Measurements from ENCODE around the gene CRYBG1. TPM values are rescaled to one million over a fixed set of nuclear protein-coding genes. Genes with fewer than 3 reads are reported as not detected.
A peak's percentile ranks its signal among the peaks of the same experiment; 100 is the strongest.

The CRYBG1 gene
- total and polyA plus RNA-seq, 2 of the 13 experiments (the other 11 are each of a cell fraction or from before 2014, with no cell fraction given) = 10.1 to 21.9 TPM

DNA sequence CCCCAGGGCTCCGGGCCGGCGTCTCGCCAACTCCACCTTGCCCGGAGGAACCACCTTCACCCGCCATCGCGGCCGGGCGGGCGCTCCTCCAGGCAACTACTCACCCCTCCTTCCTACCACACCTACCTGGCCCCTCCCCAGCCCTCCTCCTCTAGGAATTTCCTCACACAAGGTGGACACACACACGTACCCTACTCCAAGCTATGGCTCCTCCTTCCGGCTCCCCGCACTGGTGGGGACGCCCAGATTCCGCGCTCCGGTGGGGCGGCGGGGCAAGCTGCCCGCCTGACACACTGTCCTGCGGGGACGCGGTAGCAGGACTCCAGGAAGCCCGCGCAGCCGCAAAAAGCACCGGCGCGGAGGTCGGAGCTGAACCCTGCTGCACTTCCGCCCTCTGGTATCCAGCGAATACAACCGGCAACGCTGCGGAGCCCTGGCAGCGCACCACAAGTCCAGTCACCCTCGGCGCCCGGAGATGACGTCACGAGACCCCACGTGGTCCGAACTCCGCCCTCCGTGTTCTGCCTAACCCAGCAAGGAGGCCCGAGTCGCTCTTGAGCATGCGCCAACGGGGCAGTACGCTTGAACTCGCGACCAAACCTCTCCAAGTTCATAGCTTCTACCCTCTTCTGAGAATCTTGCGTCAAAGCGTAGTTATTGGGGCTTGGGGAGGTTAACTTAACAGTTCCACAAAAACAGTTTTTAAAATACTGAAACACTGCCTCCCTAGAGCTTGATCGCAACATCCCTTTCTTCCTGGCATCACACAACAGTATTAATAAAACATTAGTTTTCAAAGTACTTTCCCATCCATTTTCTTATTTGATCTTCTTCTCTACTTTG, 35.0 kb upstream of the CRYBG1 start, which contains the start of gene ATG5 (continued):
- no peak for TF ChIP-seq MLX (CRISPR knock-in tag; IDR thresholded peaks at IDR 0.05)
- TF ChIP-seq ZNF331 (CRISPR knock-in tag; IDR thresholded peaks at IDR 0.05) = peak; percentile 97
- peak; percentile 68; the same call in 1 of the 2 replicates for TF ChIP-seq ZNF792 (CRISPR knock-in tag; IDR thresholded peaks at IDR 0.05)
- peak; percentile 83 for TF ChIP-seq CBFB (CRISPR knock-in tag; IDR thresholded peaks at IDR 0.05)
- TF ChIP-seq CSRNP1 (CRISPR knock-in tag; IDR thresholded peaks at IDR 0.05) = peak; percentile 70; the same call in 1 of the 2 replicates
- TF ChIP-seq, protein P1, sequence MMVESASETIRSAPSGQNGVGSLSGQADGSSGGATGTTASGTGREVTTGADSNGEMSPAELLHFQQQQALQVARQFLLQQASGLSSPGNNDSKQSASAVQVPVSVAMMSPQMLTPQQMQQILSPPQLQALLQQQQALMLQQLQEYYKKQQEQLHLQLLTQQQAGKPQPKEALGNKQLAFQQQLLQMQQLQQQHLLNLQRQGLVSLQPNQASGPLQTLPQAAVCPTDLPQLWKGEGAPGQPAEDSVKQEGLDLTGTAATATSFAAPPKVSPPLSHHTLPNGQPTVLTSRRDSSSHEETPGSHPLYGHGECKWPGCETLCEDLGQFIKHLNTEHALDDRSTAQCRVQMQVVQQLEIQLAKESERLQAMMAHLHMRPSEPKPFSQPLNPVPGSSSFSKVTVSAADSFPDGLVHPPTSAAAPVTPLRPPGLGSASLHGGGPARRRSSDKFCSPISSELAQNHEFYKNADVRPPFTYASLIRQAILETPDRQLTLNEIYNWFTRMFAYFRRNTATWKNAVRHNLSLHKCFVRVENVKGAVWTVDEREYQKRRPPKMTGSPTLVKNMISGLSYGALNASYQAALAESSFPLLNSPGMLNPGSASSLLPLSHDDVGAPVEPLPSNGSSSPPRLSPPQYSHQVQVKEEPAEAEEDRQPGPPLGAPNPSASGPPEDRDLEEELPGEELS (CRISPR knock-in tag; IDR thresholded peaks at IDR 0.05) = peak; percentile 61
- TF ChIP-seq ZNF468 (CRISPR knock-in tag; IDR thresholded peaks at IDR 0.05) = no peak
- peak in 1 of 2 experiments; percentile 50; a peak in 2 of 4 replicates for TF ChIP-seq EP300 (IDR thresholded peaks at IDR 0.05; ENCODE audit: low read depth in 2 of 2, low read length in 2 of 2)
- TF ChIP-seq EP300 (CRISPR knock-in tag; IDR thresholded peaks at IDR 0.05; ENCODE audit: borderline replicate concordance) = 0 out of 2 replicates have a peak, but pooled peaks have one; percentile 17
- TF ChIP-seq, protein P2, sequence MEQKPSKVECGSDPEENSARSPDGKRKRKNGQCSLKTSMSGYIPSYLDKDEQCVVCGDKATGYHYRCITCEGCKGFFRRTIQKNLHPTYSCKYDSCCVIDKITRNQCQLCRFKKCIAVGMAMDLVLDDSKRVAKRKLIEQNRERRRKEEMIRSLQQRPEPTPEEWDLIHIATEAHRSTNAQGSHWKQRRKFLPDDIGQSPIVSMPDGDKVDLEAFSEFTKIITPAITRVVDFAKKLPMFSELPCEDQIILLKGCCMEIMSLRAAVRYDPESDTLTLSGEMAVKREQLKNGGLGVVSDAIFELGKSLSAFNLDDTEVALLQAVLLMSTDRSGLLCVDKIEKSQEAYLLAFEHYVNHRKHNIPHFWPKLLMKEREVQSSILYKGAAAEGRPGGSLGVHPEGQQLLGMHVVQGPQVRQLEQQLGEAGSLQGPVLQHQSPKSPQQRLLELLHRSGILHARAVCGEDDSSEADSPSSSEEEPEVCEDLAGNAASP (CRISPR knock-in tag; IDR thresholded peaks at IDR 0.05; ENCODE audit: borderline replicate concordance) = no peak; the same call in none of the 2 replicates
- TF ChIP-seq ZNF558 (CRISPR knock-in tag; IDR thresholded peaks at IDR 0.05; ENCODE audit: borderline replicate concordance) = peak; percentile 54; the same call in 1 of the 2 replicates
- no peak for TF ChIP-seq PHF5A (CRISPR knock-in tag; IDR thresholded peaks at IDR 0.05; ENCODE audit: low read depth, unreplicated experiment)
- no peak for TF ChIP-seq ZNF672 (CRISPR knock-in tag; IDR thresholded peaks at IDR 0.05)
- TF ChIP-seq PBX2 (CRISPR knock-in tag; IDR thresholded peaks at IDR 0.05) = no peak
- TF ChIP-seq TOPORS (CRISPR knock-in tag; IDR thresholded peaks at IDR 0.05) = peak; percentile 60; the same call in 1 of the 2 replicates
- TF ChIP-seq ZNF747 (CRISPR knock-in tag; IDR thresholded peaks at IDR 0.05; ENCODE audit: borderline replicate concordance) = peak; percentile 42; the same call in 1 of the 2 replicates
- TF ChIP-seq E2F1 (CRISPR knock-in tag; IDR thresholded peaks at IDR 0.05) = peak; percentile 85; the same call in 1 of the 2 replicates
- TF ChIP-seq ARID3A (IDR thresholded peaks at IDR 0.05; ENCODE audit: low read depth, low read length) = peak; percentile 9; the same call in 1 of the 2 replicates
